Neutrophil (primary cell): ENCODE data around the gene SKAP1.

Source experiments
- H3K27ac ChIP-seq: fragments of 200-600 bp; sonication (generic); 2 replicates; pipeline ENCODE4 v1.5.1; 2016; ENCODE audit warnings: mild to moderate bottlenecking, moderate library complexity
- H3K27me3 ChIP-seq: fragments of 200-600 bp; sonication (generic); 2 replicates; pipeline ENCODE4 v1.6.0; 2016; ENCODE audit warnings: mild to moderate bottlenecking
- H3K36me3 ChIP-seq: fragments of 200-600 bp; sonication (generic); 2 replicates; pipeline ENCODE4 v1.5.1; 2017
- H3K4me1 ChIP-seq, 2 experiments: fragments of 200-600 bp in 1 of 2; sonication (generic) in 1 of 2; 1 replicate in 1 of 2; 2 replicates in 1 of 2; pipeline versions ENCODE4 v1.5.1 to v1.6.1; 2013 to 2016; ENCODE audit warnings: low read depth in 1 of 2, low read length in 1 of 2, mild to moderate bottlenecking in 1 of 2, moderate library complexity in 1 of 2; ENCODE audit not compliant: control insufficient read depth in 1 of 2, insufficient read depth in 1 of 2
- H3K4me3 ChIP-seq, 2 experiments: fragments of 200-600 bp in 1 of 2; sonication (generic) in 1 of 2; 1 replicate in 1 of 2; 2 replicates in 1 of 2; pipeline ENCODE4 v1.5.1; 2013 to 2016; ENCODE audit warnings: low read depth in 1 of 2, low read length in 1 of 2, mild to moderate bottlenecking in 1 of 2, moderate library complexity in 1 of 2
- H3K9me3 ChIP-seq: fragments of 200-600 bp; sonication (generic); 2 replicates; pipeline ENCODE4 v1.5.1; 2016
- TF ChIP-seq, protein P1 (sequence below): fragments of 200-600 bp; sonication (generic); IDR thresholded peaks from 2 replicates; pipeline ENCODE4 v1.5.1; 2016; ENCODE audit warnings: antibody characterized with exemption

The SKAP1 gene

DNA sequence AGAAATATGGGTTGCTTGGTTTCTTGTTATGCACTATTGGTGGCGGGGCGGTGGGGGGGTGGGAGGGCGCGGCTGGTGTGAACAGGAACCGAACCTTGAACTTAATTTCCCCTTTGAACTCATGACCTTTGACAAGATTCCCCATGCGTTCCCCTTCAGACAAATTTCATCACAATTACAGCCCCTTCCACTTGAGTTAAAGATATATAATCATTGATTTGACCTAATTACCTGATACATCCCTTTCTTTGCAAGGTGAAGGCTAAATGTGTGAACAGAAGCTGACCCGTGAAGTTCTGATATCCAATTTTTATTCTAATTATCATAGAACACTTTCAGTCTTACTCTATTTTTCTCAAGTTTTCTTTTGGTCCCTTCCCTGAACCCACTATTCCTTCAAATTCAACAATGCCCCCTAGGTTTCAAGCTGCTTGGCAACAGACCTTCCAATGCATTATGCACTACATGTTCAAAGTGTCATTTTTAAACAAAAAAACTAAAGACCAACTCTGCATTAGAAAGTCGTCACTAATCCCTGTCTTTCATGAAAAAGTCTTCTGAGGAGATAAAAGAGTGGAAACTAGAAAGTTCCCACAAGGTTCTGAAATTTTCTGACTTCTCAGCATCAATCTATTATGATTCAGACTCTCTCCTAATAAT, 116.8 kb downstream of the SKAP1 start:
- Histone ChIP-seq H3K9me3 (no peaks in the 10 kb centered on the region), H3K4me1 (no peaks in the 10 kb centered on the region), H3K4me3 (no peak overlapping the region), H3K36me3 (no peaks in the 10 kb centered on the region), H3K27me3 (peaks cover 92% of the 10 kb centered on the region), H3K27ac (no peak overlapping the region)
- TF ChIP-seq, protein P1, sequence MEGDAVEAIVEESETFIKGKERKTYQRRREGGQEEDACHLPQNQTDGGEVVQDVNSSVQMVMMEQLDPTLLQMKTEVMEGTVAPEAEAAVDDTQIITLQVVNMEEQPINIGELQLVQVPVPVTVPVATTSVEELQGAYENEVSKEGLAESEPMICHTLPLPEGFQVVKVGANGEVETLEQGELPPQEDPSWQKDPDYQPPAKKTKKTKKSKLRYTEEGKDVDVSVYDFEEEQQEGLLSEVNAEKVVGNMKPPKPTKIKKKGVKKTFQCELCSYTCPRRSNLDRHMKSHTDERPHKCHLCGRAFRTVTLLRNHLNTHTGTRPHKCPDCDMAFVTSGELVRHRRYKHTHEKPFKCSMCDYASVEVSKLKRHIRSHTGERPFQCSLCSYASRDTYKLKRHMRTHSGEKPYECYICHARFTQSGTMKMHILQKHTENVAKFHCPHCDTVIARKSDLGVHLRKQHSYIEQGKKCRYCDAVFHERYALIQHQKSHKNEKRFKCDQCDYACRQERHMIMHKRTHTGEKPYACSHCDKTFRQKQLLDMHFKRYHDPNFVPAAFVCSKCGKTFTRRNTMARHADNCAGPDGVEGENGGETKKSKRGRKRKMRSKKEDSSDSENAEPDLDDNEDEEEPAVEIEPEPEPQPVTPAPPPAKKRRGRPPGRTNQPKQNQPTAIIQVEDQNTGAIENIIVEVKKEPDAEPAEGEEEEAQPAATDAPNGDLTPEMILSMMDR, result no peak

DNA sequence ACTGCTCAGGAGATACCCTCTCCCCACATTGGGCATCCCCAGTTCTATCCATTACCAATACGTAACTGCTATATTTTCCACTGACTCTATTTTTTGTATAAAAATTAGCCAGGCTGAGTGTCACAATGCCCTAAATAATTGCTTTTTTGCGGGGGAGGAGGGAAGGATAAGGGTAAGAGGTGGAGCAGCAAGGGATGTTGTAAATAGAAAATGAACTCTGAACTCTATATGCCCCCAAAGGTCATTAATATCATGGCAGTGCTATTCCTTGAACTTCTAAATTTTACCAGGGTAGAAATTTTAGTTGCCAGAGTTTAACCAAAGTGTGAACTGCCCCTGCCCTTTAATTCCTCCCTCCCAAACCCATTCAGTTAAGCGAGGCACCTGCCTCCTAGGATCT, 118.7 kb downstream of the SKAP1 start:
- peaks cover 94% of the 10 kb centered on the region for H3K27me3 ChIP-seq
- no peaks in the 10 kb centered on the region for H3K36me3 ChIP-seq
- H3K4me3 ChIP-seq, result no peak overlapping the region
- no peak overlapping the region for H3K27ac ChIP-seq
- TF ChIP-seq, protein P1, result no peak
- no peaks in the 10 kb centered on the region for H3K9me3 ChIP-seq
- H3K4me1 ChIP-seq, result no peaks in the 10 kb centered on the region

DNA sequence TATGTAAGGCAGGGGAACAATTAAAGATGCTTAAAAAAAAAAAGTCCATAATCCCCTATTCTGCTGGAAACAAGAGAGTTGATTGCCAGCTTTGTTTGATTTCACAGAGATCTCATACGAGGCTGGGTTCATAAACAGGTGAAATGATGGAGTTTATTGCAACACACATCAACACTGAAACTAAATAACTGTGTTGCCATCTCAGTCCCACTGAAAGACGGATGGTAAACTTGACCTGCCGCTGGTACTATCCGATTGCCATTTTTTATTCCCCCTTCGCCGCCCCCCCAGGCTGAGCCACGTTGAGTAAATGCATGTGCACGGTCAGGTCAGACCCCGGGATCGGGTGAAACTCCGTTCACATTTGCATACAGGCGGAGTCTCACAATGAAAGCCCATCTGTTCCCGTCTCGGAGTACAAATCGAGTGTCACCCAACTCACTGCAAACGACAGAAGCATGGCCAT, 119.2 kb downstream of the SKAP1 start:
- H3K4me3 ChIP-seq, result no peak overlapping the region
- H3K27me3 ChIP-seq, result peaks cover 89% of the 10 kb centered on the region
- no peak overlapping the region for H3K27ac ChIP-seq
- no peaks in the 10 kb centered on the region for H3K9me3 ChIP-seq
- H3K36me3 ChIP-seq, result no peaks in the 10 kb centered on the region
- H3K4me1 ChIP-seq, result no peaks in the 10 kb centered on the region
- TF ChIP-seq, protein P1, result no peak

DNA sequence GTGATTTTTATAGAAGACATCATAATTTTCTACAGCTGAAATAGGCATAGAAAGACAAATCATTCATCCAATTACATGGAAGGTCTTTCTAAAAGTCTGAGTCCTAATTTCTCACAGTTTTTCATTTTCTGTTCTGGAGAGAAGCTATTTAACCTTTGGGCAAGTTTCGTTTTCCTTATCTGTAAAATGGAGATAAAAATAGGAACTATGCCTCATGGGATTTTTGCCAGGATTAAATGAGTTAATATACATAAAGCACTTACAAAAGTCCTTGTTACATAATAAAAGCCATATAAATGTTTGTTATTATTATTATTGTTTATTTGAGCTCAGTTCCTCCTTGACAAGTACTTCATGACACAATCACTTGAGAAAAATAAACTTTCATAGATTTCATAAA, 121.4 kb downstream of the SKAP1 start:
- Histone ChIP-seq H3K4me1 (no peaks in the 10 kb centered on the region), H3K27me3 (peaks cover 87% of the 10 kb centered on the region), H3K36me3 (no peaks in the 10 kb centered on the region), H3K9me3 (no peaks in the 10 kb centered on the region), H3K4me3 (no peak overlapping the region), H3K27ac (no peak overlapping the region)
- TF ChIP-seq, protein P1, result no peak

DNA sequence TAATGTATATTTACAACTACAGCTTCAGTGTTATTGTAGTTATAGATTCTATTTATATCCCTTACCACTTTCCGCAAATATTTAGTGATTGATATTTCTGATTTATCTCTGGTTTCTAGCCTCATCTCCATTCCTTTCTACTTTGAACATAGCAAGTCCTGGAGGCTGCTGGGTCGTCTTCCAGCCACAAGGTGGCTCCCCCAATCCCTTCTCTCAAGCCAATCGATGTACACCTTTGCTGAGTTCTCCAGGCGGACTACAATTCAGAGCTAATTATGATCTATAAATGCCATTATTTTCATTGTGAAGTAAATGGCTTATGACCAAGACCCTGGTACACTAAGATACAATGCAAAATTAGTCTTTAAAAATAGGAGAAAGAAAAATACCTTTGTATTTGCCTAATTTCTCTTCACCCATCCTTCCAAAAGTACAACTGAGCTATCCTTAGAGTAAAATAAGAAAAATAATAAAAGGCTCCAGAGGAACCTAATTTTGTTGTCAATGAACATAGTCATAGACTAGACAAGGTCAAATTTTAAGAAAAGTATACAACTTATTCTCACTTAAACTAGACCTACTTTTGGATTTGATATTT, 122.1 kb downstream of the SKAP1 start:
- Histone ChIP-seq H3K27ac (no peak overlapping the region), H3K4me1 (no peaks in the 10 kb centered on the region), H3K27me3 (peaks cover 87% of the 10 kb centered on the region), H3K9me3 (no peaks in the 10 kb centered on the region), H3K4me3 (no peak overlapping the region), H3K36me3 (no peaks in the 10 kb centered on the region)
- TF ChIP-seq, protein P1, result no peak
